Peyer's patch (tissue), 4 donors: Measurements from ENCODE around the gene CFAP61. TPM values are rescaled to one million over a fixed set of nuclear protein-coding genes. Genes with fewer than 3 reads are reported as not detected.

ENCODE experiments used
- DNase-seq, 3 donors: peaks; one replicate each; pipeline ENCODE4 v3.0.0-alpha.2; 2017 to 2019
- H3K27ac ChIP-seq, 4 donors: fragments of 200-600 bp; sonication (generic); one replicate each; pipeline ENCODE4 v1.5.1; 2016 to 2019
- H3K27me3 ChIP-seq, 2 donors: fragments of 200-600 bp; sonication (generic); one replicate each; pipeline ENCODE4 v1.5.1; 2019
- H3K36me3 ChIP-seq, 3 donors: fragments of 200-600 bp; sonication (generic); one replicate each; pipeline ENCODE4 v1.5.1; 2016 to 2019
- H3K4me1 ChIP-seq, 4 donors: fragments of 200-600 bp; sonication (generic); one replicate each; pipeline ENCODE4 v1.5.1; 2016 to 2019
- H3K4me3 ChIP-seq, 4 donors: fragments of 200-600 bp; sonication (generic); 1 replicate in 3 of 4; 2 replicates in 1 of 4; pipeline ENCODE4 v1.5.1; 2016 to 2019; ENCODE audit warnings: mild to moderate bottlenecking in 1 of 4
- H3K9me3 ChIP-seq, 4 donors: fragments of 200-600 bp; sonication (generic); one replicate each; pipeline ENCODE4 v1.5.1; 2016 to 2019; ENCODE audit warnings: mild to moderate bottlenecking in 1 of 4
- CTCF ChIP-seq, 6 experiments: fragments of 450-650 bp in 4 of 6; fragments of 200-600 bp in 2 of 6; sonication (generic) in 1 of 6; IDR thresholded peaks; one replicate each; pipeline ENCODE4 v1.5.1; 2017 to 2019; ENCODE audit warnings: antibody characterized with exemption in 6 of 6, mild to moderate bottlenecking in 3 of 6, moderate library complexity in 1 of 6
- POLR2A ChIP-seq, 2 donors: fragments of 450-650 bp; IDR thresholded peaks; one replicate each; pipeline ENCODE4 v1.5.1; 2017; ENCODE audit warnings: antibody characterized with exemption in 2 of 2, mild to moderate bottlenecking in 2 of 2, moderate library complexity in 2 of 2
- total RNA-seq, 4 donors: library from RNA; depleted of rRNA; stranded (reverse); fragments of >200 nt; gene quantifications; one replicate each; pipeline ENCODE4 v1.1.0, GENCODE V29; 2016

CFAP61 gene
- total RNA-seq, 4 donors from 2014 or later = not detected

GRCh38 chr20:20255099-20255498 lies 202.8 kb downstream of the CFAP61 start:
- Histone ChIP-seq H3K27me3 (no peaks in the 10 kb centered on the region), H3K9me3 (peaks cover 0 to 3% (median 0%) of the 10 kb centered on the region in 4 donors), H3K27ac (no peak overlapping the region), H3K4me3 (no peak overlapping the region), H3K4me1 (no peaks in the 10 kb centered on the region), H3K36me3 (no peaks in the 10 kb centered on the region)
- no peak for DNase-seq
- TF ChIP-seq CTCF (IDR thresholded peaks at IDR 0.05) (no peak), POLR2A (IDR thresholded peaks at IDR 0.05) (no peak)

DNA sequence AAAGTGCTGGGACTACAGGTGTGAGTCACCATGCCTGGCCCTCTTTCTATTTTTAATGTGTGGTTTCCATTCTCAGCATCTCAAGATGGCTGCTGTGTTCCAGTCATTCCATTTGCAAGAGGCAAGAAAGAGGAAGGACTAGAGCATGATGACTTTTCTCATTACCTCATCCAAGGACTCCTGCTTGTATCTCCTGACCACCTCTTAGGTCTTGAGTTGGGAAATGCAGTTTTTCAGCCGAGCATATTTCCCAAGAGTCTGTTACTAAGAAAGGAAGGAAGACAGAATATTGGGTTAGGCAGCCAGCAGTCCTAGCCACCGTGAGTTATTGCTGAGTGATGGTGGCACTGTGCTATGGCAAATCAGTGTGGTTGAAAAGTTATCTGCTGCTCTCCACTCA lies 207.2 kb downstream of the CFAP61 start:
- H3K27me3 ChIP-seq = no peaks in the 10 kb centered on the region
- no peak overlapping the region for H3K4me3 ChIP-seq
- H3K27ac ChIP-seq = no peak overlapping the region
- no peaks in the 10 kb centered on the region for H3K4me1 ChIP-seq
- no peaks in the 10 kb centered on the region for H3K36me3 ChIP-seq
- H3K9me3 ChIP-seq = no peaks in the 10 kb centered on the region
- no peak for DNase-seq
- TF ChIP-seq CTCF (IDR thresholded peaks at IDR 0.05) (no peak), POLR2A (IDR thresholded peaks at IDR 0.05) (no peak)

- Histone ChIP-seq H3K36me3 (no peaks in the 10 kb centered on the region), H3K9me3 (no peaks in the 10 kb centered on the region), H3K27ac (no peak overlapping the region), H3K4me3 (no peak overlapping the region), H3K4me1 (no peaks in the 10 kb centered on the region), H3K27me3 (no peaks in the 10 kb centered on the region)
- DNase-seq = no peak
- TF ChIP-seq POLR2A (IDR thresholded peaks at IDR 0.05) (no peak), CTCF (IDR thresholded peaks at IDR 0.05) (no peak)
These were observed 208.8 kb downstream of the CFAP61 start for GRCh38 chr20:20261159-20261558.

GRCh38 chr20:20265210-20265609 lies 212.9 kb downstream of the CFAP61 start:
- no peak for DNase-seq
- Histone ChIP-seq H3K27ac (no peak overlapping the region), H3K4me1 (no peaks in the 10 kb centered on the region), H3K27me3 (no peaks in the 10 kb centered on the region), H3K4me3 (no peak overlapping the region), H3K9me3 (no peaks in the 10 kb centered on the region), H3K36me3 (no peaks in the 10 kb centered on the region)
- TF ChIP-seq CTCF (IDR thresholded peaks at IDR 0.05) = no peak
- TF ChIP-seq POLR2A (IDR thresholded peaks at IDR 0.05) = no peak

DNA sequence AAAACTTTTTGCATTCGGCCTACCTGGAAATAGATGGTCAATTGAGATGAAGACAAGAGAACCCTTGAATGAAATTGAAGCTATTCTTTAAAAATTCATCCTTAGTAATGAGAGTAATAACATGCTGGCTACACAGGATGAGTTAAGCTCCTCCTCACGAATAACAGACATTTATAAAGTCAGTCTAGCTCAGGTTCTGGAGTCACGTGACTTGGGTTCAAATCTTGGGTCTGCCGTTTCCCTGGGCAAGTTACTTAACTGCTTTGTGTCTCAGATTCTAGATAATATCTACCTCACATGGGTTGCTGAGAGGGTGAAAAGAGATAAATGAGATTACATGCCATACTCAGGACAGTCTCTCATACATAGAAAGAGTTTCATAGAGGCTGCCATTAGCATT lies 214.2 kb downstream of the CFAP61 start:
- Histone ChIP-seq H3K4me1 (no peaks in the 10 kb centered on the region), H3K4me3 (no peak overlapping the region), H3K9me3 (no peaks in the 10 kb centered on the region), H3K27me3 (no peaks in the 10 kb centered on the region), H3K36me3 (no peaks in the 10 kb centered on the region), H3K27ac (no peak overlapping the region)
- no peak for DNase-seq
- no peak for TF ChIP-seq CTCF (IDR thresholded peaks at IDR 0.05)
- TF ChIP-seq POLR2A (IDR thresholded peaks at IDR 0.05) = no peak

DNA sequence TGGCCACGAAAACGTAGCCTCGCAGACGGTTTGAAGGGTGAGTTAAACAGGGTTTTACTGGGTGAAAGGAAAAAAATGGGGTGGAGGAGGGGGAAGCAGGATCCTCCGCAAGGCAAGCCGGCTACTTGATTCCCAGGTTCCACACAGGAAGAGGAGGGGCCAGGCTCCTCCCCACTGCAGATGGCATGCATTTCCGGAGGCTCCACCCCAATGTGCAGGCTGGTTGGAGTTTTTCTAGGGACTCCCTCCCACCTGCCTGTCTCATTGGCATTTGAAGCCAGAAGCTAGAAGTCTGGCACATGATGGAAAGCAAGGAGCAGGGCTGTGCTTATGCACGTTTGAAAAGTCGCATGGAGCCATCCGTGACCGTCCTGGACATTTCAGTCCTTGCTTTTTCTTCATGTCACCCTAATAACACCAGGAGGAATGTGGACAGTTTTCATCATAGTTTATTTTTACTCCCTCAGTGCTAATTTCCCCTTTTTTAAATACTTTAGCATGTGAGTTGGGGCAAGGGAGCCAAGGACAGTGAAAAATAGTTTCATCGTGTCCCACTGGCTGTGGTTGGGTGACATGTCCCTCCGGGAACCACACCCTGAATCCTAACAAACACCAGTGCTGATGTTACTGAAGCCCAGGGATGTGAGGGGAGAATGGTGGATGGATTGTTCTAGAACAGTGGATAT lies 215.5 kb downstream of the CFAP61 start:
- H3K27ac ChIP-seq = no peak overlapping the region
- no peaks in the 10 kb centered on the region for H3K9me3 ChIP-seq
- no peaks in the 10 kb centered on the region for H3K4me1 ChIP-seq
- no peaks in the 10 kb centered on the region for H3K27me3 ChIP-seq
- no peaks in the 10 kb centered on the region for H3K36me3 ChIP-seq
- no peak for TF ChIP-seq POLR2A (IDR thresholded peaks at IDR 0.05)
- no peak for TF ChIP-seq CTCF (IDR thresholded peaks at IDR 0.05)
- no peak for DNase-seq
- H3K4me3 ChIP-seq = no peak overlapping the region
